Measurements from ENCODE around the gene CCDC51. TPM values are rescaled to one million over a fixed set of nuclear protein-coding genes. Genes with fewer than 3 reads are reported as not detected.

The CCDC51 gene
- total RNA-seq, 1 experiment from 2014 or later = 21.3 TPM

- in situ Hi-C loops (cut with HindIII; ENCODE audit: low sequenced_read_pairs) = no loop called here
- DNase-seq (ENCODE audit: low spot score) = no peak
These were observed 3.5 kb downstream of the CCDC51 start for GRCh38 chr3:48436477-48436787.

GRCh38 chr3:48435774-48436476 lies 4.0 kb downstream of the CCDC51 start:
- in situ Hi-C loops (cut with HindIII; ENCODE audit: low sequenced_read_pairs) = no loop called here

GRCh38 chr3:48435223-48435595 lies 4.7 kb downstream of the CCDC51 start:
- in situ Hi-C loops (cut with HindIII; ENCODE audit: low sequenced_read_pairs) = no loop called here

More at GRCh38 chr3:48435774-48436476, 4.0 kb downstream of the CCDC51 start:
- DNase-seq (ENCODE audit: low spot score) = peak; percentile 93

GRCh38 chr3:48434591-48435222 lies 5.2 kb downstream of the CCDC51 start:
- in situ Hi-C loops (cut with HindIII; ENCODE audit: low sequenced_read_pairs) = no loop called here
- no peak for DNase-seq (ENCODE audit: low spot score)

More at GRCh38 chr3:48435223-48435595, 4.7 kb downstream of the CCDC51 start:
- DNase-seq (ENCODE audit: low spot score) = no peak

DNA sequence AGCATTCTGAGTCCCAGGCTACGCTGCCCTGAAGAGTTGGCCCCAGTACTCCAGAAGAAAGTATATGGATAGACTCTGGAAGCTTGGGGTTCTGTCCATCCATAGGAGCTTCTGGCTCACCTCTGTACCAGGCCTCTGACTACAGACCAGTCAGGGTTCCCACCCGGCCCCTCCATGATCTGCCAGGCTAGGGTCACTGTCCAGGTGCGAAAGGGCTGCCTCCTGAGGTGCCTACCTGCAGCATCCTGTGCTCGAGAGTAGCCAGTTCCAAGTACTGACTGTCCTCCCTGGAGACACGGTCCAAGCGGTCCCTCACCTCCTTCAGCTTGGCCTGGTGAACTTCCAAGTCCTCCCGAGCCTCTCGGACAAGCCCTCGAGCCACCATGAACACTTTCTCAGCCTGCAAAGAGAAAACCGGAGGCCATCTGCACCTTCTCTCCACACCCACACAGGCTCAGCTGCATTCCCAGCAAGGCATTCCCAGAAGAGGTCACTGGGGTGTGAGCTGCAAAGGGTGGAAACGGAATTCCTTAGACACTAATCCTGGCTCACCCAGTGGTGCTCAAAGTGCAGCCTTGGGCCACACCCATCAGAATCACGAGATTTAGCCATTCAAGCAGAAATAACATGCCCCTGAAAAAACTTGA lies 6.3 kb downstream of the CCDC51 start:
- no peak for DNase-seq (ENCODE audit: low spot score)
- in situ Hi-C loops (cut with HindIII; ENCODE audit: low sequenced_read_pairs) = no loop called here

GRCh38 chr3:48432411-48433371 lies 7.2 kb downstream of the CCDC51 start:
- peak; percentile 51 for DNase-seq (ENCODE audit: low spot score)
- in situ Hi-C loops (cut with HindIII; ENCODE audit: low sequenced_read_pairs) = no loop called here

DNA sequence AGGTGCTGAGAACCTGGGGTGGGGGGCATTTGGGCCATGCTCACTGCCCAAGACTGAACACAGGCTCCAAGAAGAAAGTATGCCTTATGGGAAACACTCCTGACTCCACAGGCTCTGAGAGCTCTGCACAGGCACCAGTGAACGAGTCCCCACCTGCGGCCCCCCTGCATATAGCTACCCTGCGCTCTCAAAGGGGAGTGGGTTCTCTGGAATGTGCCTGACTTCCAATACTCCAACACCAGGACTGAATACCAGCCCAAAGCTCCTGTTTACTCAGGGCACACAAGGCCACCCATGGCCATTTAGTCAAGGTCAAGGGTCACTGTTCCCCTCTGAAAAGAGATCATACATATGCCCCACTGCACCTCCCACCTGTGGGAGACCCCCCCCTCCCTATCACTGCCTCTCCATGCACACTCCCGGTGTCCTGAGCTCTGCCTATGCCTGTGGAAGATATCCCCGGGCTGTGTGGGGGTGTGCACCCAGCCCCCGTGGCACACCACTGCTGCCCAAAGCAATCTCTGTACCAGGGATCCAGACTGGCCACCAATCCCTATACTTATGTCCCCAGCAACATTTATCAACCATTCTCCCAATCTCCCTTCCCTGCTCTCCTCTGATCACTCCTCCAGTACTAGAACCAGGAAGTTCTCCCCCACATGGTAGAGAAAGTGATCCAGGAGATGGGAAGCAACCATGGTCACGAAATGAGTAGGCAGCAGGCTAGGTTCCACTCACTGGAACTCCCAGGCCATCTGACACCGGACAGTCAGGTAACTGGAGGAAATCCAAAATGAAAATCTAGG lies 8.5 kb downstream of the CCDC51 start:
- in situ Hi-C loops (cut with HindIII; ENCODE audit: low sequenced_read_pairs) = no loop called here
- DNase-seq (ENCODE audit: low spot score) = no peak

GRCh38 chr3:48430708-48431101 lies 9.2 kb downstream of the CCDC51 start:
- in situ Hi-C loops (cut with HindIII; ENCODE audit: low sequenced_read_pairs) = no loop called here
- no peak for DNase-seq (ENCODE audit: low spot score)

DNA sequence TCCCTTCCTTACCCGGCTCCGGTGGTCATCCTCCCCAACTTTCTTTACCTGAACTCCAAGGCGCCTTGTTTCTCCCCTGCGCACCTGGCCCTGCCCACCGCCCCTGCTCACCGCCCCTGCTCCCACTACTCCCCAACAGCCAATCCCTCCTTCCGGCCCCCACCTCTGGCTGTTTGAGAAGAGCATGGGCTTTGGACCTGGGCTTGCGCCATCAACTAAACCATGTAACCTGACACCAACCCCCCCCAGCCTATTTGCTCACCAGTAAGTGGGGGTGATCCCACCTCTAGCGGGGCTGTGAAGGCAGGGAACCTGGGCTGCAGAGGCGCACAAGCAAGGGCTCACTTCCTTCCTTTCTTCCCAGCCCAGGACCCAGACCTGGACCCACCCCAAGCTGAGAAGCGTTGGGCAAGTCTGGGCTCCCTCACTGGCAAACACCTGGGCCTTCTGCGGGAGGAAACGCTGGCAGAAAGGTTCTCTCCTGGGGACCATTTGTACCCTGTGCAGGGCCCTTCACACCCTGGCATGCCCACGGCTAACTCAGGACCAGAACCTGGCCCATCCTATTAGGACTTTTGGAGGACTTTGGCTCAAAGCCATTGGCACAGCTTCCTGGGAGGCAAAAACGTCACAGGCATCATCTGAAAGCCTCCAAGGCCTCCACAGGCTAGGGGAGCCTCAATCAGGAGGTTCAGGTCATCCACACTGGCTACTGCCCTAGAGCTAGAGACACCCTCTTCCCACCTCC lies 9.8 kb downstream of the CCDC51 start, which contains the start of gene PLXNB1:
Gene PLXNB1 (minus strand): TSS at position 127 of the 748 bp plus-strand sequence. CDS start 5,475 bp downstream, outside the sequence.
- no peak for DNase-seq (ENCODE audit: low spot score)
- in situ Hi-C loops (cut with HindIII; ENCODE audit: low sequenced_read_pairs) = no loop called here

DNA sequence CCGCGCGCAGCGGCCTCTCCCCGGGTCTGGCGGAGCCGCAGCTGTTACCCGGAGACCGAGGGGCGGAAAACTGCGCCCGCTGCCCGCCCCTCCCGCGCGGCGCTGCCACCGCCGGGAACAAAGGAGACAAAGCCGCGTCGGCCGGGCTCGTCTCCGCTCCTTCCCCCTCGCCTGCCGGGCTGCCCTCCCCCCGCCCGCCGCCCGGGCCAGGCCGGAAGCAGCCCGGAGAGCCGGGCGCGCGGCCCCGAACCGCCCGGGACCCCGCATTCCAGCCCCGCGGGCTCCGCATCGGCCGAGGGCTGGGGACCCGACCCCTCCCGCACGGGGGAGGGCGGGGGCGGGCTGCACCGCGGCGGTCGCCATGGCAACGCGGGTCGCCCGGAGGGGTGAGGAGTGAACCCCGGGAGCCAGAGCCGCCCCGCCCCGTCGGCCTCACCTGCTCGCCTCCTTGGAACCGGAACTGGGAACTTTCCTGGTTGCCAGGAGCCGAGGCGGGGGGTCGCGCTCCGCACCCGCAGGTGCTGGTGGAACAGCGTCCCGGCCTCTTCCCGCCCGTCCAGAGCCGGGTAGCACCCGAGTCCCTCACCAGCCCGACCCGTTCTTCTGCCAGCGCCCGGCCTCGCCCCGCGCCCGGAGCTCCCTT lies 10.5 kb downstream of the CCDC51 start:
- in situ Hi-C loops (cut with HindIII; ENCODE audit: low sequenced_read_pairs) = no loop called here
- peak; percentile 57 for DNase-seq (ENCODE audit: low spot score)

- in situ Hi-C loops (cut with HindIII; ENCODE audit: low sequenced_read_pairs) = no loop called here
- peak; percentile 40 for DNase-seq (ENCODE audit: low spot score)
These were observed 11.2 kb downstream of the CCDC51 start for GRCh38 chr3:48428572-48429316.

GRCh38 chr3:48428088-48428571 lies 11.8 kb downstream of the CCDC51 start:
- in situ Hi-C loops (cut with HindIII; ENCODE audit: low sequenced_read_pairs) = no loop called here
- DNase-seq (ENCODE audit: low spot score) = no peak

DNA sequence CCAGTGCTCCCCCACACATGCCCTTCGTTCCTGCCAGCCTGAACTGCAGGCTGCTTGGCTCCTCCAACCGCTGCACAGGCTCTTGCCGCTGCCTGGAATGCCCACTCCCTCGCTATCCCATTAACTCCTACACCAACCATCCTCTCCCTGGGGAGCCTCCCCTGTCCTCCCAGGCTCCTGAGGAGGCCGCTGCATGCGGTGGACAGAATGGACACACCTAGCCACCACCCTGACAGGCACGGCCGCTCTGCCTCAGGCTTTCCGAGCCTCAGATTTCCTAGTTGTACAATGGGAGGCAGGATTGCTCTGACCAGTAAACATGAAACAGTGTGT lies 12.3 kb downstream of the CCDC51 start:
- DNase-seq (ENCODE audit: low spot score) = no peak
- in situ Hi-C loops (cut with HindIII; ENCODE audit: low sequenced_read_pairs) = no loop called here

GRCh38 chr3:48426944-48427629 lies 12.8 kb downstream of the CCDC51 start:
- no peak for DNase-seq (ENCODE audit: low spot score)

DNA sequence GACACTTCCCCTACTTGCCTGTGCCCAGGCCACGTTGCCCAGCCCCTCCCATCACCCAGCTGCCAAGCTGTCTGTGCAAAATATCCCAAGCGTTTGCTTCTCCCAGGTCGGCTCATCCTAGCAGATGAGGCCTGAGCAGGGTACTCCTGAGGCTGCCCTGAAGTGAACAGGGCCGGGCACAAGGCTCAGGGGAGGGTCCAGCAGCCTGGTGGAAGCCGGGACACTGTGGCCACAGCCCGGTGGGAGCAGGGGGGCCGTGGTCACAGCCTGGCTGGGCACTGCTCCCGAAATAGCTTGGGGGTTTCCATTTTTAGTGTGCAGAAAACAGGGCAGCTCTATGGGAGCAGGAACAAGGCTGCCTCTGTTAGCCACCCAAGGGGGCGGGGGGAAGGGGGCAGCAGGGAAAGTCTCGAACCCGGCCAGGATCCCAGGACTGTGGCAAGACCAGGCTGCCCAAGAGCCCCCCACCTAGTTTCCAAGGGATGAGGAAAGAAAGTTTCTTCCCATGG lies 13.5 kb downstream of the CCDC51 start:
- in situ Hi-C loops (cut with HindIII; ENCODE audit: low sequenced_read_pairs) = no loop called here
- peak; percentile 43 for DNase-seq (ENCODE audit: low spot score)

More at GRCh38 chr3:48426944-48427629, 12.8 kb downstream of the CCDC51 start:
- in situ Hi-C loops (cut with HindIII; ENCODE audit: low sequenced_read_pairs) = no loop called here

GRCh38 chr3:48425281-48425812 lies 14.6 kb downstream of the CCDC51 start:
- in situ Hi-C loops (cut with HindIII; ENCODE audit: low sequenced_read_pairs) = no loop called here
- no peak for DNase-seq (ENCODE audit: low spot score)
